Ishikawa (cell line): ENCODE data around the gene COG6.

Source experiments
- EGR1 ChIP-seq: IDR thresholded peaks from 2 replicates; pipeline ENCODE4 v1.6.1; 2012
- EP300 ChIP-seq: IDR thresholded peaks from 2 replicates; pipeline ENCODE4 v1.6.1; 2012; ENCODE audit warnings: borderline replicate concordance
- NFIC ChIP-seq: IDR thresholded peaks from 2 replicates; pipeline ENCODE4 v1.6.1; 2012
- RAD21 ChIP-seq: IDR thresholded peaks from 2 replicates; pipeline ENCODE4 v1.6.1; 2012; ENCODE audit warnings: low read depth
- REST ChIP-seq: IDR thresholded peaks from 2 replicates; pipeline ENCODE4 v1.6.1; 2012; ENCODE audit warnings: low read depth, mild to moderate bottlenecking
- USF1 ChIP-seq: IDR thresholded peaks from 2 replicates; pipeline ENCODE4 v1.6.1; 2012

GRCh38 chr13:39655569-39656324, at the start of gene COG6:
- TF ChIP-seq NFIC = no peak
- no peak for TF ChIP-seq RAD21
- no peak for TF ChIP-seq REST
- no peak for TF ChIP-seq USF1
- TF ChIP-seq EGR1 = no peak
- TF ChIP-seq EP300 = no peak
